GM12878 (cell line): Measurements from ENCODE around the gene MGA. TPM values are rescaled to one million over a fixed set of nuclear protein-coding genes. Genes with fewer than 3 reads are reported as not detected.

Experiments used
- ATAC-seq: fragments of 200-7000 bp; cut with Tn5 transposase; 3 replicates; pipeline ENCODE4 v1.9.1; 2020; ENCODE audit warnings: mild to moderate bottlenecking, moderate library complexity
- BruUV-seq: library from RNA; stranded (reverse); fragments of 400-500 nt; replicated peaks from 2 replicates; lab custom pipeline; 2021; lab: Mats Ljungman, UMichigan
- CTCF ChIA-PET: fragments of 300-600 bp; sonication (Branson Sonifier 250); formaldehyde crosslinking; extraction: SDS; loops from one replicate; lab custom pipeline; 2021; ENCODE audit warnings: inconsistent platforms; lab: Yijun Ruan, JAX
- POLR2A ChIA-PET: fragments of 350-600 bp; formaldehyde crosslinking; extraction: SDS; loops from one replicate; lab custom pipeline; 2021; ENCODE audit warnings: inconsistent platforms; lab: Charles Lee
- RAD21 ChIA-PET: fragments of 300-600 bp; sonication (Branson Sonifier 250); formaldehyde crosslinking; loops from one replicate; lab custom pipeline; 2023; ENCODE audit warnings: antibody characterized with exemption; ENCODE audit not compliant: unreplicated experiment; lab: Charles Lee
- SMC1A ChIA-PET: fragments of 300-600 bp; sonication (Branson Sonifier 250); formaldehyde crosslinking; loops from one replicate; lab custom pipeline; 2023; ENCODE audit not compliant: unreplicated experiment, uncharacterized antibody; lab: Charles Lee
- DNase-seq: peaks from one replicate; pipeline ENCODE4 v3.0.0-alpha.2; 2011; ENCODE audit warnings: low read depth, low spot score
- FAIRE-seq: peaks from 3 replicates; lab custom pipeline; 2011; peaks lifted over from hg19 to GRCh38; lab: Jason Lieb, UNC
- H2AFZ ChIP-seq: 2 replicates; pipeline ENCODE4 v1.6.0; 2011; ENCODE audit warnings: low read depth, low read length, control low read depth; ENCODE audit not compliant: control insufficient read depth
- H3K27ac ChIP-seq: 2 replicates; pipeline ENCODE4 v1.5.1; 2011; ENCODE audit warnings: control low read depth; ENCODE audit not compliant: control insufficient read depth, insufficient read depth
- H3K27me3 ChIP-seq, 2 experiments: replicated peaks in 1 of 2; 2 replicates each; pipeline versions ENCODE4 v1.6.0 to v1.6.1; 2011; ENCODE audit warnings: low read length in 1 of 2; ENCODE audit not compliant: control insufficient read depth in 2 of 2, insufficient read depth in 2 of 2
- H3K36me3 ChIP-seq, 2 experiments: 2 replicates each; pipeline ENCODE4 v1.5.1; 2011; ENCODE audit warnings: low read length in 1 of 2; ENCODE audit not compliant: control insufficient read depth in 2 of 2, insufficient read depth in 2 of 2
- H3K4me1 ChIP-seq: 2 replicates; pipeline ENCODE4 v1.6.1; 2011; ENCODE audit warnings: mild to moderate bottlenecking, low read length, moderate library complexity, mixed read lengths; ENCODE audit not compliant: control insufficient read depth, insufficient read depth
- H3K4me2 ChIP-seq: 2 replicates; pipeline ENCODE4 v1.6.0; 2011; ENCODE audit warnings: control low read depth; ENCODE audit not compliant: control insufficient read depth, insufficient read depth
- H3K4me3 ChIP-seq: fragments of 200-600 bp; sonication (generic); 2 replicates; pipeline ENCODE4 v1.5.1; 2016
- H3K79me2 ChIP-seq: 2 replicates; pipeline ENCODE4 v1.6.0; 2011; ENCODE audit warnings: low read length; ENCODE audit not compliant: control insufficient read depth, insufficient read depth
- H3K9ac ChIP-seq: 2 replicates; pipeline ENCODE4 v1.8.0; 2011; ENCODE audit warnings: low read length, control low read depth, mixed read lengths; ENCODE audit not compliant: control insufficient read depth, insufficient read depth
- H3K9me3 ChIP-seq: replicated peaks from 3 replicates; pipeline ENCODE4 v1.5.1; 2011; ENCODE audit warnings: mild to moderate bottlenecking, low read length; ENCODE audit not compliant: control insufficient read depth, insufficient read depth
- H4K20me1 ChIP-seq: 2 replicates; pipeline ENCODE4 v1.6.0; 2011; ENCODE audit not compliant: control insufficient read depth, insufficient read depth
- CBX5 ChIP-seq: sonication (generic); IDR thresholded peaks from 2 replicates; pipeline ENCODE4 v1.6.1; 2016; ENCODE audit warnings: low read depth, moderate library complexity, mild to moderate bottlenecking, inconsistent platforms
- FOXM1 ChIP-seq: IDR thresholded peaks from 2 replicates; pipeline ENCODE4 v1.6.1; 2012; ENCODE audit warnings: low read depth, mild to moderate bottlenecking, inconsistent platforms, low read length, moderate library complexity
- HSF1 ChIP-seq: fragments of 150-350 bp; IDR thresholded peaks from 2 replicates; pipeline ENCODE4 v1.6.1; 2014; ENCODE audit warnings: mild to moderate bottlenecking, low read depth, low read length
- MTA2 ChIP-seq: fragments of 450-650 bp; IDR thresholded peaks from 2 replicates; pipeline ENCODE4 v1.6.1; 2016; ENCODE audit warnings: low read depth, mild to moderate bottlenecking, moderate library complexity
- MYC ChIP-seq: IDR thresholded peaks from 2 replicates; pipeline ENCODE4 v1.6.1; 2011; ENCODE audit warnings: mild to moderate bottlenecking, low read length, moderate library complexity, inconsistent platforms; ENCODE audit not compliant: insufficient read depth, insufficient replicate concordance, insufficient read length, severe bottlenecking
- NBN ChIP-seq: fragments of 450-650 bp; IDR thresholded peaks from 2 replicates; pipeline ENCODE4 v1.6.1; 2016
- NFIC ChIP-seq: IDR thresholded peaks from 2 replicates; pipeline ENCODE4 v1.6.1; 2012; ENCODE audit warnings: low read depth, mild to moderate bottlenecking, inconsistent platforms, low read length, moderate library complexity
- PKNOX1 ChIP-seq: fragments of 450-650 bp; IDR thresholded peaks from 2 replicates; pipeline ENCODE4 v1.6.1; 2016; ENCODE audit warnings: mild to moderate bottlenecking
- SMAD1 ChIP-seq: fragments of 450-650 bp; IDR thresholded peaks from 2 replicates; pipeline ENCODE4 v1.6.1; 2018; ENCODE audit warnings: mild to moderate bottlenecking, low read depth; ENCODE audit not compliant: partially characterized antibody
- ZBED1 ChIP-seq: IDR thresholded peaks from 2 replicates; pipeline ENCODE4 v1.6.1; 2016; ENCODE audit warnings: borderline replicate concordance
- ZBTB33 ChIP-seq: fragments of 450-650 bp; IDR thresholded peaks from 2 replicates; pipeline ENCODE4 v1.6.1; 2017; ENCODE audit warnings: mild to moderate bottlenecking
- ZNF687 ChIP-seq: fragments of 450-650 bp; IDR thresholded peaks from 2 replicates; pipeline ENCODE4 v1.6.1; 2017; ENCODE audit warnings: mild to moderate bottlenecking, moderate library complexity
- WGBS: methylation state at CpG from one replicate; pipeline ENCODE4 v1.1.6; 2016; ENCODE audit warnings: low lambda C conversion rate; ENCODE audit not compliant: insufficient replicate concordance, insufficient coverage; ENCODE audit errors: missing lambda C conversion rate; 5-methylcytosine and 5-hydroxymethylcytosine counted together
- in situ Hi-C: fragments of 300-500 bp; cut with MboI; formaldehyde crosslinking; loops from 9 replicates; pipeline ENCODE4 v1.14.3; 2018; ENCODE audit warnings: mixed read lengths
- intact Hi-C: fragments of 100-400 bp; cut with micrococcal nuclease; formaldehyde crosslinking; loops from one replicate; pipeline ENCODE4 v1.14.2; 2022; ENCODE audit not compliant: unreplicated experiment
- polyA plus RNA-seq, 11 experiments: library from polyadenylated mRNA; depleted of rRNA in 4 of 11; unstranded in 6 of 11; stranded (reverse) in 5 of 11; fragments of >200 nt; fragmentation: Nextera tagmentation in 4 of 11; fragmentation: Illumina TruSeq in 1 of 11; extraction: Ambion mirVana in 4 of 11; extraction: Trizol in 1 of 11; gene quantifications; 1 replicate in 1 of 11; 2 replicates in 10 of 11; pipeline versions ENCODE4 v1.2.1 to v1.2.3, GENCODE V29; 2011 to 2016; ENCODE audit warnings: inconsistent platforms in 2 of 11, missing spikeins in 2 of 11, low read depth in 1 of 11
- total RNA-seq, 4 experiments: library from RNA; depleted of rRNA in 3 of 4; stranded (reverse); fragments of >200 nt in 3 of 4; fragmentation: Illumina TruSeq in 1 of 4; extraction: Trizol in 1 of 4; gene quantifications; 2 replicates each; pipeline versions ENCODE4 v1.2.1 to v1.2.3, GENCODE V29; 2013 to 2021

MGA gene
- total and polyA plus RNA-seq, 10 of the 15 experiments (the other 5 are each of a cell fraction or from before 2014, with no cell fraction given), result 2.6 to 29.6 (median 17.0) TPM

- ChIA-PET SMC1A (no interaction called here), CTCF (no interaction called here), POLR2A (no interaction called here), RAD21 (no interaction called here)
- no peak overlapping the region for H3K4me2 ChIP-seq
- no peaks in the 10 kb centered on the region for H3K9me3 ChIP-seq
- no peak overlapping the region for H3K9ac ChIP-seq
- no peaks in the 10 kb centered on the region for H3K4me1 ChIP-seq
- peaks cover 6 to 14% of the 10 kb centered on the region in 2 experiments; a peak in 3 of 4 replicates for H3K36me3 ChIP-seq
- BruUV-seq, result no TSS peak
- no peaks in the 10 kb centered on the region; the same call in 1 of the 2 replicates for H4K20me1 ChIP-seq
- ATAC-seq, result no peak
- no peak overlapping the region for H3K4me3 ChIP-seq
- no peak for FAIRE-seq
- 92% methylated on average over 6 of the region's 6 CpGs for WGBS
- no peak for DNase-seq
- H3K79me2 ChIP-seq, result no peaks in the 10 kb centered on the region
- no peaks in the 10 kb centered on the region for H3K27me3 ChIP-seq
- H3K27ac ChIP-seq, result no peak overlapping the region
- intact Hi-C loops (no loop called here), in situ Hi-C loops (no loop called here)
- TF ChIP-seq SMAD1 (no peak), HSF1 (no peak), ZBTB33 (no peak), MYC (no peak), FOXM1 (no peak), NBN (no peak), ZNF687 (no peak), CBX5 (no peak), MTA2 (no peak), NFIC (no peak), ZBED1 (no peak), PKNOX1 (no peak)
- no peak overlapping the region for H2AFZ ChIP-seq
Measured at GRCh38 chr15:41822471-41822870, 162.3 kb downstream of the MGA start.
